Fibroblast of villous mesenchyme (primary cell): ENCODE measurements around the gene SNED1. TPM values are rescaled to one million over a fixed set of nuclear protein-coding genes. Genes with fewer than 3 reads are reported as not detected.

Experiments
- DNase-seq: peaks from one replicate; pipeline ENCODE4 v3.0.0-alpha.2; 2010; ENCODE audit warnings: low read depth
- H3K4me3 ChIP-seq: 2 replicates; pipeline ENCODE4 v1.5.1; 2011; ENCODE audit warnings: low read depth, mild to moderate bottlenecking, low read length
- CTCF ChIP-seq: IDR thresholded peaks from 2 replicates; pipeline ENCODE4 v1.5.1; 2012; ENCODE audit warnings: low read depth, mild to moderate bottlenecking, low read length; ENCODE audit not compliant: insufficient read depth
- total RNA-seq: library from RNA; depleted of rRNA; stranded (reverse); fragments of >200 nt; gene quantifications from 2 replicates; pipeline ENCODE4 v1.2.3, GENCODE V29; 2012

Gene SNED1
- total RNA-seq, 1 donor = 6.5 TPM

- DNase-seq = no peak
- no peak overlapping the region for H3K4me3 ChIP-seq
- no peak for TF ChIP-seq CTCF
These were observed 22.3 kb downstream of the SNED1 start for GRCh38 chr2:241020629-241021190.

- no peak for DNase-seq
- no peak for TF ChIP-seq CTCF
- no peak overlapping the region for H3K4me3 ChIP-seq
These were observed 27.2 kb downstream of the SNED1 start for GRCh38 chr2:241025639-241026038.

GRCh38 chr2:241029599-241030332, 31.3 kb downstream of the SNED1 start:
- no peak overlapping the region for H3K4me3 ChIP-seq
- TF ChIP-seq CTCF = no peak
- DNase-seq = no peak

- TF ChIP-seq CTCF = no peak
- no peak overlapping the region for H3K4me3 ChIP-seq
- no peak for DNase-seq
These were observed 31.9 kb downstream of the SNED1 start for GRCh38 chr2:241030333-241030680.

- H3K4me3 ChIP-seq = no peak overlapping the region
- DNase-seq = no peak
- TF ChIP-seq CTCF = no peak
These were observed 32.5 kb downstream of the SNED1 start for GRCh38 chr2:241030883-241031282.

- DNase-seq = no peak
- H3K4me3 ChIP-seq = no peak overlapping the region
- TF ChIP-seq CTCF = no peak
These were observed 33.2 kb downstream of the SNED1 start for GRCh38 chr2:241031436-241032165.
